Measurements from ENCODE around the gene SLFN5.

The SLFN5 gene

GRCh38 chr17:35312346-35312745, 69.5 kb downstream of the SLFN5 start:
- H3K27ac ChIP-seq: no peak overlapping the region
- TF ChIP-seq CTCF (IDR thresholded peaks at IDR 0.05): no peak

GRCh38 chr17:35312790-35313711, 70.2 kb downstream of the SLFN5 start:
- peaks cover 26% of the 10 kb centered on the region for H3K27me3 ChIP-seq
- H3K4me1 ChIP-seq (ENCODE audit: control insufficient read depth in 1 of 2, insufficient read depth in 1 of 2, low read depth in 1 of 2, low read length in 1 of 2): peaks cover 13 to 18% of the 10 kb centered on the region in 2 experiments
- no peaks in the 10 kb centered on the region for H3K9me3 ChIP-seq
- TF ChIP-seq CTCF (IDR thresholded peaks at IDR 0.05): peak; percentile 80
- H3K4me3 ChIP-seq (ENCODE audit: low read depth in 1 of 2, low read length in 1 of 2): peak overlapping the region; percentile 70 to 71
- H3K36me3 ChIP-seq: no peaks in the 10 kb centered on the region
- peak overlapping the region; percentile 36 for H3K27ac ChIP-seq

More at GRCh38 chr17:35312346-35312745, 69.5 kb downstream of the SLFN5 start:
- Histone ChIP-seq H3K9me3 (no peaks in the 10 kb centered on the region), H3K4me3 (ENCODE audit: low read depth in 1 of 2, low read length in 1 of 2) (peak overlapping the region in 1 of 2 experiments; percentile 71), H3K36me3 (no peaks in the 10 kb centered on the region), H3K4me1 (ENCODE audit: control insufficient read depth in 1 of 2, insufficient read depth in 1 of 2, low read depth in 1 of 2, low read length in 1 of 2) (peaks cover 13 to 18% of the 10 kb centered on the region in 2 experiments), H3K27me3 (peaks cover 32% of the 10 kb centered on the region)

GRCh38 chr17:35313875-35314409, 71.1 kb downstream of the SLFN5 start:
- TF ChIP-seq CTCF (IDR thresholded peaks at IDR 0.05): no peak
- H3K27ac ChIP-seq: no peak overlapping the region
- peaks cover 13 to 18% of the 10 kb centered on the region in 2 experiments for H3K4me1 ChIP-seq (ENCODE audit: control insufficient read depth in 1 of 2, insufficient read depth in 1 of 2, low read depth in 1 of 2, low read length in 1 of 2)
- H3K36me3 ChIP-seq: no peaks in the 10 kb centered on the region
- peak overlapping the region; percentile 70 to 71 for H3K4me3 ChIP-seq (ENCODE audit: low read depth in 1 of 2, low read length in 1 of 2)
- no peaks in the 10 kb centered on the region for H3K9me3 ChIP-seq
- H3K27me3 ChIP-seq: peaks cover 23% of the 10 kb centered on the region

- Histone ChIP-seq H3K4me3 (ENCODE audit: low read depth in 1 of 2, low read length in 1 of 2) (no peak overlapping the region), H3K27ac (no peak overlapping the region)
Measured at GRCh38 chr17:35314415-35315216, 71.7 kb downstream of the SLFN5 start.

More at GRCh38 chr17:35314415-35315216, 71.7 kb downstream of the SLFN5 start:
- Histone ChIP-seq H3K36me3 (no peaks in the 10 kb centered on the region), H3K4me1 (ENCODE audit: control insufficient read depth in 1 of 2, insufficient read depth in 1 of 2, low read depth in 1 of 2, low read length in 1 of 2) (peaks cover 13 to 18% of the 10 kb centered on the region in 2 experiments), H3K9me3 (no peaks in the 10 kb centered on the region), H3K27me3 (peaks cover 21% of the 10 kb centered on the region)
- TF ChIP-seq CTCF (IDR thresholded peaks at IDR 0.05): no peak

Measured in neutrophil (primary cell).